H1 (cell line): ENCODE results near the gene ADAMTS14. TPM values are rescaled to one million over a fixed set of nuclear protein-coding genes. Genes with fewer than 3 reads are reported as not detected.

Source experiments
- CTCF ChIA-PET: fragments of 300-600 bp; sonication (Branson Sonifier 250); formaldehyde crosslinking; loops from one replicate; lab custom pipeline; 2021; ENCODE audit not compliant: partially characterized antibody; lab: Charles Lee
- POLR2A ChIA-PET: fragments of 300-600 bp; sonication (Branson Sonifier 250); formaldehyde crosslinking; loops from one replicate; lab custom pipeline; 2021; ENCODE audit warnings: inconsistent platforms; ENCODE audit not compliant: partially characterized antibody; lab: Charles Lee
- DNase-seq, 2 experiments: peaks; one replicate each; pipeline versions ENCODE4 v3.0.0 to v3.0.0-alpha.2; 2010 to 2022; ENCODE audit warnings: low spot score in 2 of 2, low read depth in 1 of 2, mixed read lengths in 1 of 2
- FAIRE-seq: peaks from 2 replicates; lab custom pipeline; 2011; peaks lifted over from hg19 to GRCh38; lab: Jason Lieb, UNC
- H2AFZ ChIP-seq: 2 replicates; pipeline ENCODE4 v1.8.1; 2012; ENCODE audit warnings: low read length, inconsistent platforms
- H2AK5ac ChIP-seq: 2 replicates; pipeline ENCODE4 v1.6.1; 2013; ENCODE audit warnings: low read depth, low read length
- H2BK120ac ChIP-seq: replicated peaks from 2 replicates; pipeline ENCODE3; 2013; ENCODE audit warnings: low read depth, low read length, inconsistent platforms
- H2BK12ac ChIP-seq: 2 replicates; pipeline ENCODE4 v1.6.1; 2013; ENCODE audit warnings: low read depth, low read length
- H2BK15ac ChIP-seq: 2 replicates; pipeline ENCODE4 v1.6.1; 2013; ENCODE audit warnings: low read length
- H2BK20ac ChIP-seq: 2 replicates; pipeline ENCODE4 v1.6.1; 2013; ENCODE audit warnings: low read length
- H2BK5ac ChIP-seq: 2 replicates; pipeline ENCODE4 v1.6.1; 2013; ENCODE audit warnings: low read depth, low read length
- H3K14ac ChIP-seq: 2 replicates; pipeline ENCODE4 v1.6.1; 2013; ENCODE audit warnings: inconsistent platforms; ENCODE audit not compliant: insufficient read length
- H3K18ac ChIP-seq: 2 replicates; pipeline ENCODE4 v1.6.1; 2013; ENCODE audit warnings: low read length; ENCODE audit errors: extremely low read depth
- H3K23ac ChIP-seq: 2 replicates; pipeline ENCODE4 v1.6.1; 2013; ENCODE audit warnings: inconsistent platforms; ENCODE audit not compliant: insufficient read length
- H3K23me2 ChIP-seq: 2 replicates; pipeline ENCODE4 v1.6.1; 2013; ENCODE audit warnings: low read depth, low read length
- H3K27ac ChIP-seq: 2 replicates; pipeline ENCODE4 v1.6.1; 2011; ENCODE audit warnings: low read depth, low read length, inconsistent platforms
- H3K27me3 ChIP-seq, 4 experiments: replicated peaks in 1 of 4; 1 replicate in 1 of 4; 2 replicates in 3 of 4; pipeline versions ENCODE4 v1.6.1 to v1.8.1; 2011 to 2013; ENCODE audit warnings: low read length in 3 of 4, mild to moderate bottlenecking in 3 of 4, inconsistent platforms in 2 of 4, mixed read lengths in 2 of 4, moderate library complexity in 1 of 4; ENCODE audit not compliant: control insufficient read depth in 3 of 4, insufficient read depth in 3 of 4; ENCODE audit errors: extremely low read depth in 1 of 4
- H3K36me3 ChIP-seq, 4 experiments: 2 replicates each; pipeline versions ENCODE4 v1.6.1 to v1.8.1; 2011 to 2013; ENCODE audit warnings: mild to moderate bottlenecking in 4 of 4, low read length in 3 of 4, moderate library complexity in 2 of 4, control low read depth in 1 of 4, inconsistent platforms in 1 of 4; ENCODE audit not compliant: insufficient read depth in 4 of 4, control insufficient read depth in 2 of 4
- H3K4ac ChIP-seq: replicated peaks from 2 replicates; pipeline ENCODE3; 2013; ENCODE audit warnings: low read length, low read depth, mixed read lengths, inconsistent platforms; ENCODE audit not compliant: insufficient read length
- H3K4me1 ChIP-seq, 4 experiments: replicated peaks in 1 of 4; 1 replicate in 1 of 4; 2 replicates in 3 of 4; pipeline versions ENCODE4 v1.6.1 to v1.8.1; 2011 to 2013; ENCODE audit warnings: low read length in 3 of 4, inconsistent platforms in 2 of 4, mixed read lengths in 1 of 4; ENCODE audit not compliant: insufficient read depth in 4 of 4, control insufficient read depth in 3 of 4
- H3K4me2 ChIP-seq, 2 experiments: 2 replicates each; pipeline versions ENCODE4 v1.6.1 to v1.8.1; 2011 to 2013; ENCODE audit warnings: low read depth in 2 of 2, low read length in 2 of 2, control low read depth in 1 of 2, inconsistent platforms in 1 of 2, mild to moderate bottlenecking in 1 of 2; ENCODE audit not compliant: insufficient read depth in 1 of 2
- H3K4me3 ChIP-seq, 4 experiments: fragments of 200-600, 300-600 bp in 1 of 4; sonication (generic), shearing (Covaris generic), sonication (Bioruptor Twin) in 1 of 4; 2 replicates each; pipeline versions ENCODE4 v1.5.1 to v1.8.1; 2011 to 2016; ENCODE audit warnings: low read length in 4 of 4, low read depth in 3 of 4, control low read depth in 2 of 4, inconsistent platforms in 2 of 4, mild to moderate bottlenecking in 2 of 4, mixed read lengths in 1 of 4, moderate library complexity in 1 of 4; ENCODE audit not compliant: insufficient read depth in 2 of 4; ENCODE audit errors: extremely low read depth in 1 of 4
- H3K56ac ChIP-seq: replicated peaks from 2 replicates; pipeline ENCODE3; 2013; ENCODE audit warnings: low read depth, mild to moderate bottlenecking, mixed read lengths, low read length, inconsistent platforms; ENCODE audit not compliant: insufficient read length
- H3K79me1 ChIP-seq: 2 replicates; pipeline ENCODE4 v1.6.1; 2013; ENCODE audit warnings: low read depth, low read length, control low read depth
- H3K79me2 ChIP-seq, 2 experiments: 2 replicates each; pipeline versions ENCODE4 v1.6.1 to v1.8.1; 2012 to 2013; ENCODE audit warnings: low read length in 2 of 2, mild to moderate bottlenecking in 2 of 2, inconsistent platforms in 1 of 2; ENCODE audit not compliant: insufficient read depth in 2 of 2, control insufficient read depth in 1 of 2
- H3K9ac ChIP-seq, 4 experiments: replicated peaks in 1 of 4; 1 replicate in 1 of 4; 2 replicates in 3 of 4; pipeline versions ENCODE4 v1.6.1 to v1.8.1; 2011 to 2013; ENCODE audit warnings: low read depth in 3 of 4, low read length in 3 of 4, control low read depth in 2 of 4, mild to moderate bottlenecking in 2 of 4, moderate library complexity in 2 of 4, inconsistent platforms in 1 of 4; ENCODE audit errors: extremely low read depth in 1 of 4
- H3K9me3 ChIP-seq, 2 experiments: 2 replicates each; pipeline versions ENCODE4 v1.6.1 to v1.8.1; 2012 to 2013; ENCODE audit warnings: mild to moderate bottlenecking in 2 of 2, moderate library complexity in 2 of 2, control low read depth in 1 of 2, inconsistent platforms in 1 of 2, low read depth in 1 of 2, low read length in 1 of 2, mixed read lengths in 1 of 2; ENCODE audit not compliant: insufficient read depth in 2 of 2
- H4K20me1 ChIP-seq, 2 experiments: replicated peaks in 1 of 2; 2 replicates each; pipeline versions ENCODE3 to v1.8.1; 2011 to 2013; ENCODE audit warnings: inconsistent platforms in 2 of 2, low read length in 2 of 2, mild to moderate bottlenecking in 1 of 2; ENCODE audit not compliant: insufficient read depth in 2 of 2, control insufficient read depth in 1 of 2
- H4K5ac ChIP-seq: 2 replicates; pipeline ENCODE4 v1.6.1; 2013; ENCODE audit warnings: low read length, low read depth, mixed read lengths, inconsistent platforms; ENCODE audit not compliant: insufficient read length
- H4K8ac ChIP-seq: 2 replicates; pipeline ENCODE4 v1.8.0; 2013; ENCODE audit warnings: mild to moderate bottlenecking, moderate library complexity, low read length, inconsistent platforms; ENCODE audit not compliant: insufficient read depth; ENCODE audit errors: extremely low read depth
- H4K91ac ChIP-seq: replicated peaks from 2 replicates; pipeline ENCODE3; 2013; ENCODE audit warnings: low read length, mixed read lengths, inconsistent platforms; ENCODE audit not compliant: insufficient read length
- ASH2L ChIP-seq: fragments of 200-600, 300-600 bp; sonication (generic); IDR thresholded peaks from one replicate; pipeline ENCODE4 v1.7.1; 2017; ENCODE audit warnings: low read length
- ATF3 ChIP-seq: IDR thresholded peaks from 2 replicates; pipeline ENCODE4 v1.6.1; 2011; ENCODE audit warnings: low read depth, mild to moderate bottlenecking, low read length; ENCODE audit not compliant: insufficient read depth
- BACH1 ChIP-seq: IDR thresholded peaks from 2 replicates; pipeline ENCODE4 v1.6.1; 2012; ENCODE audit warnings: low read length, improper control_type of control experiment
- CBX5 ChIP-seq: fragments of 300-800, 300-1000 bp; sonication (generic); IDR thresholded peaks from 2 replicates; pipeline ENCODE4 v1.7.1; 2016; ENCODE audit warnings: antibody characterized with exemption, low read length, low read depth
- FOSL1 ChIP-seq: IDR thresholded peaks from 2 replicates; pipeline ENCODE4 v1.6.1; 2011; ENCODE audit warnings: mild to moderate bottlenecking, low read depth, low read length, moderate library complexity; ENCODE audit not compliant: insufficient read depth
- MAX ChIP-seq: IDR thresholded peaks from 2 replicates; pipeline ENCODE4 v1.6.1; 2012; ENCODE audit warnings: inconsistent platforms
- POLR2AphosphoS5 ChIP-seq: IDR thresholded peaks from 2 replicates; pipeline ENCODE4 v1.6.1; 2011; ENCODE audit warnings: low read depth, low read length
- RFX5 ChIP-seq: IDR thresholded peaks from 2 replicates; pipeline ENCODE4 v1.6.1; 2011; ENCODE audit warnings: low read depth, low read length, improper control_type of control experiment, borderline replicate concordance
- SAP30 ChIP-seq: fragments of 300-600 bp; sonication (generic); IDR thresholded peaks from 2 replicates; pipeline ENCODE4 v1.7.1; 2012; ENCODE audit warnings: low read length, moderate library complexity, mild to moderate bottlenecking, inconsistent platforms; ENCODE audit not compliant: insufficient read depth, insufficient replicate concordance
- SUZ12 ChIP-seq: fragments of 200-600 bp; sonication (generic); IDR thresholded peaks from 2 replicates; pipeline ENCODE4 v1.6.1; 2012; ENCODE audit warnings: mild to moderate bottlenecking, inconsistent platforms, low read length, moderate library complexity, mixed read lengths
- WGBS, 2 experiments: shearing (Covaris generic) in 1 of 2; methylation state at CpG; one replicate each; pipeline versions ENCODE4 v1.1.6 to v1.1.7; 2013 to 2015; ENCODE audit warnings: low lambda C conversion rate in 2 of 2, mixed read lengths in 2 of 2, inconsistent platforms in 1 of 2, low coverage in 1 of 2, missing lambda C conversion rate in 1 of 2; ENCODE audit not compliant: insufficient replicate concordance in 2 of 2, insufficient coverage in 1 of 2, insufficient read length in 1 of 2; ENCODE audit errors: extremely low coverage in 1 of 2, missing lambda C conversion rate in 1 of 2; 5-methylcytosine and 5-hydroxymethylcytosine counted together
- polyA plus RNA-seq, 7 experiments: library from polyadenylated mRNA; depleted of rRNA in 3 of 7; stranded (reverse) in 5 of 7; unstranded in 2 of 7; fragments of >200 nt in 5 of 7; fragments of 200-250 nt in 2 of 7; gene quantifications; 1 replicate in 5 of 7; 2 replicates in 1 of 7; 4 replicates in 1 of 7; pipeline versions ENCODE4 v1.2.1 to v1.2.3, GENCODE V29; 2011 to 2013; ENCODE audit warnings: missing spikeins in 2 of 7, mixed read lengths in 2 of 7
- total RNA-seq: library from RNA; stranded (reverse); fragmentation: NEBNext Ultra II Directional; extraction: Animal tissue kit (Norgen Biotek cat#: 25700); gene quantifications from 2 replicates; pipeline ENCODE4 v1.2.1, GENCODE V29; 2021

The ADAMTS14 gene
- total and polyA plus RNA-seq, 2 of the 8 experiments (the other 6 are each of a cell fraction or from before 2014, with no cell fraction given), result 2.0 to 2.3 TPM

- peak overlapping the region; percentile 9; the same call in 1 of the 2 replicates for H2BK5ac ChIP-seq
- no peak for FAIRE-seq
- no peak overlapping the region for H2AFZ ChIP-seq
- H2BK12ac ChIP-seq, result 0 out of 2 replicates have a peak overlapping the region, but pooled peaks have one; percentile 53
- H4K8ac ChIP-seq, result peak overlapping the region; percentile 65; the same call in 1 of the 2 replicates
- H3K27me3 ChIP-seq, result no peaks in the 10 kb centered on the region
- TF ChIP-seq POLR2AphosphoS5 (no peak), ATF3 (no peak), ASH2L (no peak), RFX5 (no peak), CBX5 (no peak), FOSL1 (no peak), BACH1 (no peak), SUZ12 (no peak), SAP30 (no peak), MAX (no peak)
- H3K18ac ChIP-seq, result no peak overlapping the region; the same call in 1 of the 2 replicates
- 87% methylated on average over 4 of the region's 4 CpGs; no CpG with 5 or more reads in 1 of the 2 experiments for WGBS, 2 experiments
- no peaks in the 10 kb centered on the region; a peak in 1 of 8 replicates for H3K36me3 ChIP-seq
- no peaks in the 10 kb centered on the region for H4K20me1 ChIP-seq
- H2BK15ac ChIP-seq, result no peak overlapping the region
- H4K5ac ChIP-seq, result no peak overlapping the region
- H2BK20ac ChIP-seq, result no peak overlapping the region
- H3K4me1 ChIP-seq, result peaks cover 0 to 4% (median 1%) of the 10 kb centered on the region in 4 experiments; a peak in 2 of 7 replicates
- H3K79me2 ChIP-seq, result no peaks in the 10 kb centered on the region
- no peaks in the 10 kb centered on the region; the same call in 1 of the 2 replicates for H3K23me2 ChIP-seq
- H3K79me1 ChIP-seq, result no peaks in the 10 kb centered on the region; the same call in 1 of the 2 replicates
- CTCF ChIA-PET, result interaction anchor here (0.7 to 1.1 kb wide), 4 partner anchors 8 to 135 kb away, joined by 3 to 4 read pairs (median 3); no protein-coding TSS in a partner anchor
- no peak overlapping the region for H2BK120ac ChIP-seq
- H3K4ac ChIP-seq, result no peak overlapping the region
- H3K23ac ChIP-seq, result no peak overlapping the region
- H3K9ac ChIP-seq, result no peak overlapping the region
- no peak overlapping the region for H3K4me3 ChIP-seq
- H3K9me3 ChIP-seq, result peaks cover 0 to 2% of the 10 kb centered on the region in 2 experiments; a peak in 1 of 4 replicates
- no peak overlapping the region for H2AK5ac ChIP-seq
- POLR2A ChIA-PET, result no interaction called here
- H3K56ac ChIP-seq, result no peak overlapping the region
- no peak for DNase-seq
- no peak overlapping the region for H3K14ac ChIP-seq
- no peak overlapping the region for H3K27ac ChIP-seq
- H3K4me2 ChIP-seq, result no peak overlapping the region
- peak overlapping the region; percentile 17 for H4K91ac ChIP-seq
Observed at GRCh38 chr10:70684839-70685454, 12.6 kb downstream of the ADAMTS14 start.
